ENCODE results near the gene TLR1. TPM values are rescaled to one million over a fixed set of nuclear protein-coding genes. Genes with fewer than 3 reads are reported as not detected.
"Not testable (repeated sequence)": the region's sequence is repeated elsewhere in the genome, so short reads cannot be mapped to it uniquely, and the experiment has no call there.

TLR1 gene
- total RNA-seq, 2 donors from 2014 or later, result 11.1 to 15.8 TPM

DNA sequence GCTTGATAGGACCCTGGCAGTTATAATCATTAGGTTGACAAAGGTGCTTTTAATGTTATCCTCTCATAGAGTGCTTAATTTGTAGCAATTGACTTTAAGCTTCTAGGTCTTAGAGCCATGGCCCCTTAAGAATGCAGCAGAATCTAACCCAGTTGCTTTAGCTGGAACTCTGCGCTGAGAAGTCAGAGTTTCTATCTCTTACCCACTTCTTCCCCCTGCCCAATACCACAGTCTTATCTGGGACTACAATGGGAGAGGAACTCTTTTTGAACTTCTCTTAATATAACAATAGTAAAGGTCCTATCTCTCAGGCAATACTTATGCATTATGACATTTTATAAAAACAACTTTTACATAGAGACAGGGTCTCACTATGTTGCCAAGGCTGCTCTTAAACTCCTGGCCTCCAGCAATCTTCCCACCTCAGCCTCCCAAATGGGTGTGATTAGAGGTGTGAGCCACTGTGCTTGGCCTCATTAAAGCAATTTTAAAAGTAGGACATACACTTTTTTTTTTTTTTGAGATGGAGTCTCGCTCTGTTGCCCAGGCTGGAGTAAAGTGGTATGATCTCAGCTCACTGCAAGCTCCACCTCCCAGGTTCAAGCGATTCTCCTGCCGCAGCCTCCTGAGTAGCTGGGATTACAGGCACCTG is 23.6 kb downstream of the TLR1 start:
- no peak for DNase-seq (ENCODE audit: low spot score)
- intact Hi-C loops (cut with DNase I), result no loop called here

DNA sequence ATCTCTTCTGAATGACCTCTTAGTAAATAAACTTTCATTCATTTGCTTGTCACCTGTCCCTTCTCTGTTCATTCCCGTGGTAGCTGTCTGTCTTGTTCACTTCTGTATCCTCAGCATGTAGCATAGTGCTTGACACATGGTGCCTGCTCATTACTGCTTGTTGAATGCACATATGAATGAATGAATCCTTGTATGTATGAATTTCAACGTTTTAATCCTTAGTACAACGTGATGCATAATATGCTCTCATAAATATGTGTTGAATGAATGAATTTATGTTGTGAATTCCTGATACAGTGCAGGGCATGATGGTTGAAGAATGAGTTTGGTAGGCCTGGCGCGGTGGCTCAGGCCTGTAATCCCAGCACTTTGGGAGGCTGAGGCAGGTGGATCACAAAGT is 24.8 kb downstream of the TLR1 start:
- DNase-seq (ENCODE audit: low spot score), result no peak
- intact Hi-C loops (cut with DNase I), result no loop called here

DNA sequence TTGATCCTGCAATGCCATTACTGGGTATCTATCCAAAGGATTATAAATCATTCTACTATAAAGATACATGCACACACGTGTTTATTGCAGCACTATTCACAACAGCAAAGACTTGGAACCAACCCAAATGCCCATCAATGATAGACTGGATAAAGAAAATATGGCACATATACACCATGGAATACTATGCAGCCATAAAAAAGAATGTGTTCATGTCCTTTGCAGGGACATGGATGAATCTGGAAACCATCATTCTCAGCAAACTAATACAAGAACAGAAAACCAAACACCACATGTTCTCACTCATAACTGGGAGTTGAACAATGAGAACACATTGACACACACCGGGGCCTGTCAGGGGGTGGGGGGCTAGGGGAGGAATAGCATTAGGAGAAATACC is 26.7 kb downstream of the TLR1 start:
- DNase-seq (ENCODE audit: low spot score); intact Hi-C loops (cut with DNase I): not testable (repeated sequence)

DNA sequence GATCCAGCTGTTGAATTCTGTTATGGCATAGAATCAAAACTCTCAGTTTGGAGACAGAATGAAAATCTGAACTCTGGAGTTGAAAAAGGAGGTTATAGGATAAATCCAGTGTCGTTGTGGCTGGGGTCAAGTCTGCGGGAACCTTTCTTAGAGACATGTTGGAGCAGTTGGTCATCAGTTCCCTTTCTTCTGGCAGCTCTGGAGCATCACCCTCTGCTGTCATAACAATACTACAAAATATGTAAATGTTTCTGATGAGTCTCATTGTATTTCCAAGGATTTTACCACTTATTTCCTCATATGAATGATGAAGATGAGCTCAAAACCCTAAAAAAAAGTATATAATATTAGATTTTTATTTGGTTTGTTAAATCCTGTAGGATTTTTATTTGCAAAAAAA is 29.3 kb downstream of the TLR1 start:
- DNase-seq (ENCODE audit: low spot score), result no peak
- intact Hi-C loops (cut with DNase I), result no loop called here

DNA sequence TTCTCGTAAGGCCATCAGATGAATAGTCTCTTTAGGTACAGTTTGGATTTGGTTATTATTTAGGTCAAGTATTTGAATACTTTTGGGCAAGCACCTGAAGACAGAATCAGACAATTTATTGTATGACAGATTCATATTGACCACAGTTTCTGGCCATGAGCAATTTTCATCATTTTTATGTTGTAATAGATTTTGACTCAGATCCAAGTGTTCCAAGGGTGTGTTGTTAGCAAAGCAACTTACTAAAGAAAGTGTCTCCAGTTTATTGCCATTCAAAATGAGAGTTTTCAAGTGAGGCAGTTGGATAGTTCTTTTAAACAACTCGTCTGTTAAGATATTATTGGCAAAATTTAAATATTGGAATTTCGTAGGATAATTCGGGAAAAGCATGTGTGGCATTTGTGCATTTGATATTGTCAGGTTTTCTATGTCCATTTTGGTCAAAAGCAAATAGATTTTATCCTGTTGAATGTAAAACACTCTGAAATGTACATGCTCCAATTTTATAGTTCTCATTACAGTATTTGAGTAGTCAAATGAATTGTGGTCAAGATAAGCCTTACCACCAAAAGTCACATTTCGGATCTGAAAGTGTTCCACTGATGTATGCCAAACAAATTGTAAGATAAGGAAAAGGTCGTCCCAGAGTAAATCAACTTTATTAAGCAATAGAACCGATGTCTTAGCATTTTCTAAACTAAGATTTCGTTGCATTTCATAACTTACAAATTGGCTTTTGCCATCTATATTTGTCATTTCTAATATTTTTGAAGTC is 30.2 kb downstream of the TLR1 start:
- intact Hi-C loops (cut with DNase I), result no loop called here
- no peak for DNase-seq (ENCODE audit: low spot score)

DNA sequence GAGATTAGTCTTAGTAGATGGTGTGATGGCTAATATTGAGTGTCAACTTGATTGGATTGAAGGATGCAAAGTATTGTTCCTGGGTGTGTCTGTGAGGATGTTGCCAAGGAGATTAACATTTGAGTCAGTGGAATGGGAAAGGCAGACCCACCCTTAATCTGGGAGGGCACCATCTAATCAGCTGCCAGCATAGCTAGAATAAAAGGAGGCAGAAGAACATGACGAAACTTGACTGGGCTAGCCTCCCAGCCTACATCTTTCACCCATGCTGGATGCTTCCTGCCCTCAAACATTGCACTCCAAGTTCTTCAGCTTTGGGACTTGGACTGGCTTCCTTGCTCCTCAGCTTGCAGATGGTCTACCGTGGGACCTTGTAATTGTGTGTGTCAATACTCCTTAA is 34.3 kb downstream of the TLR1 start:
- intact Hi-C loops (cut with DNase I); DNase-seq (ENCODE audit: low spot score): not testable (repeated sequence)

DNA sequence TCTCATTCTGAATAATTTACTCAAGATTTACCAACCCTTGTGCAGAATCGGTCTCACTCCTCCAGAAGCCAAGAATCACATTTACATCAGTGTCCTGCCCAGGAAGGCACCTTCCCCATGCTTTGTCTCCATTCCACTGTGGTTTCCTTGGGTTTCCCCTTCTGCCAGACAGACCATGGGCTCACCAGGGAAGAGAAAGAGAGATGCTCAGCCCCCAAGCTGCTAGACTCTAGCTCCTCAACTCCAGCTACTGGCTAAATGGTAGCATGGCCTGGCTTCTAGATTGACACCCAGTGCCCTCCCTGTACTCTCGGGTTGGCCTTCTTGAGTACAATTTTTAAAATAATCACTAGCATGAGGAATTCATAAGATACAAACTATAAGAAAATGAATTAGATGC is 34.7 kb downstream of the TLR1 start:
- intact Hi-C loops (cut with DNase I), result no loop called here
- DNase-seq (ENCODE audit: low spot score), result no peak

DNA sequence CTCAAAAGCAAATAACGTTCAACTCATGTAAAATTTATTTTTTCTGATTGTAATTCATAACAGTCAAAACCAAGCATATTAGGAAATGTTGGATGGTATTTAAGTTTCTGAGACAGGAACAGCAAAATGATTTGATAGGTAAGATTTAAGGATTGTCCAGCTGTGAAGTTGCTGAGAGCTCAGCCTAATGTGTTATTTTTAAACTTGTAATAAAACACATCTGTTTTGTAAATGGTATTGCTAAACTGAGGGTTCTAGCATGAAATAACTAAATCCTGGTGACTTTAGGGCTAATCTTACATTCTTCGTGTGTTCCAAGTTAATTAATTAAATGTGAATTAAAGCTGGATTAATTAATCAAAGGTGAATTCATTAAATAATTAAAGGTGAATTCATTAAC is 35.1 kb downstream of the TLR1 start:
- intact Hi-C loops (cut with DNase I), result no loop called here
- DNase-seq (ENCODE audit: low spot score), result no peak

DNA sequence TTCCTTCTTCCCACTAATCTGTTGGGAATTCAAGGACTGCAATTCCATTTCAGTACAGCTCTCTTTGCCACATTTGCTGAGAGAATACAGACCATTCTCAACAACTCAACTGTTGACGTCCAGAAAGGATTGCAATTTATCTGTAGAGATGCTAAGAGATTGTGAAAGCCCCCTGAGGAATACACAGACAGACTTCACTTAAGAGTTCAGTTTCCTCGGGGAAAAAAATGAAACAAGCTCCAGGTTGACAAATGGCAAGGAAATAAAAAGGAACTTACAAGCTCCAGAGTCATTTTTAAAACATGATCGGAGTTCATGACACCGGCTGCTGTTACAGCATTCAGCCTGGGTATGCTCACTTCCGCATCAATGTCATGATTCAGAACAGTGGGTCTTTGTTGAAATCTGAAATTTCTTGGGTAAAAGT is 35.6 kb downstream of the TLR1 start:
- DNase-seq (ENCODE audit: low spot score), result no peak
- intact Hi-C loops (cut with DNase I), result no loop called here

DNA sequence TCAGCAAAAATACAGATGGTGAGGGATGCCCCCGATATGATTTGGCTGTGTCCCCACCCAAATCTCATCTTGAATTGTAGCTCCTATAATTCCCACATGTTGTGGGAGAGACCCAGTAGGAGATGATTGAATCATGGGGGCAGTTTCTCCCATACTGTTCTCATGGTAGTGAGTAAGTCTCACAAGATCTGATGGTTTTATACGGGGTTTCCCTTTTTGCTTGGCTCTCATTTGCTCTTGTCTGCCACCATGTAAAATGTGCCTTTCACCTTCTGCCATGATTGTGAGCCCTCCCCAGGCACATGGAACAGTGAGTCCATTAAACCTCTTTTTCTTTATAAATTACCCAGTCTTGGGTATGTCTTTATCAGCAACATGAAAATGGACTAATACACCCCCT is 37.7 kb downstream of the TLR1 start:
- intact Hi-C loops (cut with DNase I); DNase-seq (ENCODE audit: low spot score): not testable (repeated sequence)

DNA sequence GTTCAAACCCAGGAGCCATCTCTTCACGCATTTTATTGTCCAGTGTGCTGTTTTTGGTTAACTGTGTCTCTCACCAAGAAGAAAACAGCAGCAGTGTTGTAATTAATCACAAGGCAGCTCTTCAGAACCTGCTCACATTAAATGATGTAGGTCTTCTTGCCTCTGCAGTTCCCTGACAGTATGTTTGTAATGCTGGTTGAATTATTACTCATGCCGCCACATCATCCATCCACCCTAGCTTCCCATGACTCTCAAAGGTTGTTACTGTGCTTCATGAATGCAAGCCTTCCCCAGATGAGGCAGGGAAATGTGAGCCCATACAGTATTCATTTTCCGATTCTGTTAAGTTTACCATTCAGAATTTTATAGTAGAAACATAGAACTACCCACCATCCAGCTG is 39.2 kb downstream of the TLR1 start:
- DNase-seq (ENCODE audit: low spot score), result no peak
- intact Hi-C loops (cut with DNase I), result no loop called here

DNA sequence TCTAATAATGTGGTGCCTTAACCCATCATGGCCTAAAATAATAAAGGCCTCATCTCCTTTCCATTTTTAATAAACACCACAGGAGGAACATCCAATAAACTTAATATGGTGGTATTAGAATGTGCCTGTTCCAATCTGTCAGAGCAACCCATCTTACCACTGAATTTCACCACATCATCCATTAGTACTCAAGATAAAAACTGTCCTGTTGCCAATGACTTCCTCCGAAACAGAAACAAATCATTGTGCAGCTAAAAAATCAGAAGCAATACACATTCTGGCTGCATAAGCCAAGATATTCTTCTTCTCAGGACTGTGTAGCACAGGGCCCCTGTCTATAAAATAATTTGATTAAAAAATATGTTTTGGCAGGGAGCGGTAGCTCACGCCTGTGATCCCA is 40.3 kb downstream of the TLR1 start:
- intact Hi-C loops (cut with DNase I), result no loop called here
- no peak for DNase-seq (ENCODE audit: low spot score)

DNA sequence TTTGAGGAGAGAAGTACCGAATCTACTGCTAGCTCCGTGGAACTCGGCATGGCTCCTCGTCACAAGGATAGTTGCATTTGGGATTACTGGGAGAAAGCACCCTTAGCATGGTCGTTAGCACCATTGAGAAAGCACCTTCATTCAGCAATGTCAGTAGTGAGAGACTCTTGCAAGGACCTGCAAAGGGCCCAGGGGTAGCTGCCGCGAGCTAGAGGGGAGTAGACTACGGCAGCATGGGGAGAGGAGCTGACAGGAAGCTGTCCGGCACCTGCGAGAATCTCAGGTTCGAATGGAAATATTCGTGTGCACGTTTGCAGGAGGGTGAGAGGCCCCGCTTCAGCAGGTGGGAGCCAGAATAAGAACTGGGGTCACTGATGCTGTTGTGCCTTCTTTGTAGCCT is 42.0 kb downstream of the TLR1 start:
- DNase-seq (ENCODE audit: low spot score), result no peak
- intact Hi-C loops (cut with DNase I), result no loop called here

DNA sequence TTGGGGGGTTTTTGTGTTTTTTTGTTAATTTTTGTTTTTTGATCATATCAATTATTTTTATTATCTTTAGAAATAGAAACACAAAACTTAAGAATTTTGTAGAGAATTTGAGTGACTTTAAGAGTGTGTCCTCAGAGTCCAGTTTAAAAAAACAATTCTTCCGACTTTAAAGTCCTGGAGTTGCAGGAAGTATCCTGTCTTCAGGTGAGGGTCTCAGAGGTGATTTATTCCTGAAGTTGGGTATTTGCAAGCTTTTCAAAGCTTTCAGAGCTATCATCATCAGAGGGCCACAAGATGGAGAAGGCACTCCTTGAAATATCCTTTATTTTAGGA is 44.8 kb downstream of the TLR1 start:
- DNase-seq (ENCODE audit: low spot score), result no peak
- intact Hi-C loops (cut with DNase I), result no loop called here

DNA sequence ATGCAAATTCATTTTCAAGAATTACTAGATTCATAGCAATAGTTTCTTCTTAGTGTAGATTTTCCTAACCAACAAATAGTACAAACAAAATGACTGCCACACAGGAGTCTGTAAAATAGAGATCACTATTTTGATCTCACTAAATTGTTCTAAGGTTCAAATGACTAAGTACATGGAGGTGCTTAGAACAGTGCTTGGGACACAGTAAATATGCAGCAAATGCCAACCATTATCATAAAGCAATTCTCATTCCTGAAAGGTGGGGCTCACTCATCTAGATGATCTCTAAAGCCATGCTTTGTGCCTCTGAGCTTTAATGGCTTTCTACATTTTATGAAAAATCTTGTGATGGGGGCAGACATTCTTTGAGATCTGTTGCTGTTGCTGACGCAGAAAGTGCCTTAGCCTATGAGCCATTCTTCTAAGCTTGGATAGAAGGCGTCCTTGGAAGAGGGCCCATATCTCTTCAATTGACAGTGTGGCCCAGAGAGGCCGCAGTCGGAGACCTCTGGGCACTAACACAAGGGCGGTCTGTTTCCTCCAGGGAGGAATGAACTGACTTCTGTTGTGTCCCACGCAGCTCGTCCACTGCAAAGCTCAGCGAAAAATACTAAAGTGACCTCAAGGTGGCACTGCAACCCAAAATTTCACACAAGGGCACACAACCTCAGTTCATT is 45.3 kb downstream of the TLR1 start:
- intact Hi-C loops (cut with DNase I), result no loop called here
- no peak for DNase-seq (ENCODE audit: low spot score)

DNA sequence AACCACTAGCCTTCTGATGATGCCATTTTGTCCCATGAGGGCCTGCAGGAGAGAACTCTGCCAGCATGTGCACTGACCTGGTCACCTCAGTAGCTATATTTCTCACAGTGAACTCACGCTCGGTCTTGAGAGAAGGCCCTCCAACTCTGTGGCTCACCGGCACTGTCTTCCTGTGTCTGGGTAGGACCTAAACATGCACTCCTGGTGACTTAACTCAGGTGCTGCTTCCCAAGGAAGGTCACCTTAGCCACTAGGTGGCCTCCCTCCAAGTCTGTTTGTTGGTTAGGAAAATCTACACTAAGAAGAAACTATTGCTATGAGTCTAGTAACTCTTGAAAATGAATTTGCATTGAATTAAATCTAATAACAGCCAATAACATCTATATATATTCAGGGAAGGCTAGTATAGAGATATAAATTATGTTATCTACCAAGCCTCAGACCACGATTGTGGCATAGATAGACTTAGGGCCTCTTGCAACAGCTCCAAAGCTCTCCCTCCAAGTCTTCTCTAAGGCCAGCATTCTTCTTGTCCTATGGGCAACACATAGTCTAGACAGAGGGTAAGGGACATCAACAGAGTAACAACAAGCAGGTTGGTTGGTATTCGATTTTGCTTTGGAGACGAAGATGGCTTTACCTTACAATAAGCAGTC is 46.5 kb downstream of the TLR1 start:
- no peak for DNase-seq (ENCODE audit: low spot score)
- intact Hi-C loops (cut with DNase I), result no loop called here

DNA sequence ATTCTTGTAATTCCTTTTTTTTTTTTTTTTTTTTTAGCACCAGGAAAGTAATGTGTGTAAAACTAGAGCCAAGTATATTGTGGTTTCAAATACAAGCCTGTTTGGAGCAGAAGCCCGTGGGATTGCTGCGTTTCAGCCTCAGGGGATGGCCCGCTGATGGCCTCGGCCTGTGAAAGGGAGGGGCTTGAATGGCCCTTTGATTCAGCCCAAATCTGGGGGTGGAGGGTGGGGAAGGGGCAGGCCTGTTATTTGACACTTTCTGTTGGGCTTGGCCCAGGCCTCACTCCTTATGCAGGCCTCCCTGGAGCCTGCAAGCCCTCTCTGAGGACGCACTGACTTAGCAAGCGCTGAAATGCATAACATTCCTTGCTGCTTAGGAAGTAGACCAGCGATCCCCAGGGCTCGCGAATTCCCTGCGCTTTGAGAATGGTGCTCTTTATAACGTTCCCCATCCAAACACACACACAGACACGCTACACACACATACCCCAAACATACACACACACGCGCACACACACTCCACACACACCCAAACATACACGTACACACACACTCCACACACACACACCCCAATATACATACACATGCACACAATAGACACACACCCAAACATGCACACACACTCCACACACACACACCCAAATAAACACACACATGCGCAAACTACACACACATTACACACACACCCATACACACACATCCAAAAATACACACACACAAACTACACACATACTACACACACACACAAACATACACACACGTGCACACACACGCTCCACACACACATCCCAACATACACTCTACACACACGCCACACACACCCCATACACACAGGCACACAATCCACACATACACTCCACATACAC is 51.4 kb downstream of the TLR1 start:
- DNase-seq (ENCODE audit: low spot score), result peak; percentile 94

DNA sequence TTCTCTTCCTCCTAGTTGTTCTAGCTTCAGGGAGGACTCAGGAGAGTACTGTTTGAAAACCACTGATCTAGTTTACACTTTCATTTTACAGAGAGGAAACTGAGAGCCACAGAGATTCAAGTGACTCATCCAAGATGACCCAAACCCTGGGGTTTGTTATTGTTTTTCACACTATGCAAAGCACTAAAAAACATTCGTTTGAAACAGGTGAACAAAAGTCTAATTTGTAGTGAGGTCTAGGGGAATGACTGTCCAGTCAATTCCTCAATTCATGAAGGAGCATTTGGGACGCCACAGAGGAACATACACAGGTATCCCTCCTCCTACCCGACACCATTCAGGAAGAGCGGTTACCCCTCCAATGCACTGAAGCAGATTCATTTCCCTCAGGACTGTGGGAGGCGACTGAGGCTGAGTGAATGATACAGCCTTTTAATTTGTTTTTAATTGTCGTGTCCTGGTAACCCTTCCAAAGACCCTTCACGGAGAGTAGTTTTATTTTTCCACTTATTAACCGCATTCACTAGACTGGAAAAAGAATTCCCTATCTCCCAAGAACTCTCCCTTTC is 52.1 kb downstream of the TLR1 start:
- intact Hi-C loops (cut with DNase I), result loop anchor here in 1 of 2 donors (5.0 kb wide), 1 partner anchor 1060 kb away; no protein-coding TSS in a partner anchor
- no peak for DNase-seq (ENCODE audit: low spot score)

More for the DNA sequence above, 51.4 kb downstream of the TLR1 start:
- intact Hi-C loops (cut with DNase I), result loop anchor here in 1 of 2 donors (5.0 kb wide), 1 partner anchor 1061 kb away; no protein-coding TSS in a partner anchor
